GM19328 (cell line): ENCODE data around the gene USP3.

Experiments
- ATAC-seq: cut with Tn5 transposase; IDR thresholded peaks from one replicate; pipeline ENCODE4 v1.9.1; 2021; ENCODE audit warnings: mild to moderate bottlenecking, moderate library complexity; ENCODE audit not compliant: unreplicated experiment

The USP3 gene

DNA sequence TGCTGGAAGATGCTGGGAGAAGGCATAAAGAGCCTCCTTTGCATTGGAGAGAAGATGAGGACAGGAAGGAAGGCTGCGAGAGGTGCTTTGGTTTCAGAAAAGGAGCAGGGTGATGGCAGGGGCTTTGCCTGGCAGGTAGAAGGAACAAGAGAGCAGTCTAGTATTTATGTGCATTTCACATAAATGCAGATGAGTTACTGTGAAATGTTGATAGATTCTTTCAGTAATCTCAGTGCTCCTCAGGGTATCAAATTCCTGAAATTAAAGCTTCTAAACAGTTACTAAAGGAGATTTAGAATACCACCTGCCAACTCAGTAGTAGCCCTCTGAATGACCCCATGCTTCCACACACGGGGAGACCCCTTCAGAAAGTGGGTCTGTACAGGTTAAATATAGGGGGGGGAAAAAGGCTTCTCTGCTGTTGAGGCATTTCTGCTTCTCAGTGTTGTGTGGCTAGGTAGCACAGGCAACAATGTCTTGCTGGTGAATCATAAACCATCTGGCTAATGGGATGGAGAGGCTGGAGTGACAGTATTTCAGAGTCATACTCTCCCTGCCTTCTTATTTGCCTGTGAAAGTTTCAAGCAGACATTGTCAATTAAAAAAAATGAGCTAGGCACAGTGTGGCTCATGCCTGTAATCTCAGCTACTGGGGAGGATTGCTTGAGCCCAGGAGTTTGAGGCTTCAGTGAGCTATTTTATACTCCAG lies 78.5 kb downstream of the USP3 start:
- ATAC-seq, result no peak

DNA sequence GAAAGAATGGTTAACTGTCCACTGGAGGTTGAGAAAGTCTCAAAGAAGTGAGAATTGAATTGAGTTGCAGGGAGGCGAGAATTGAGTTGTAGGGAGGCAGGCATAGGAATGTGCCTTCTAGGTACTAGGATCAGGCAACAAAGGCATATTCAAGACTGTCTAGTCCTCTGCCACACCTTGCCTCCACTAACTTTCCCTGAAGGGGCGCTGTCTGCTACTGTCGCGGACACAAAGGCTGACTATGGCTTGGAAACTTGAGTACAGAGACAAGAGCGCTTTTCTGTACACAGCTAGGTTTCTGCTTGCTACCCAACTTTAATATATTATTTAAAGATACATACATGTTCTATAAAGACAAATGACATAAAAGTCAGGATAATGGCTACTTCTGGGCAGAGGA lies 82.4 kb downstream of the USP3 start:
- ATAC-seq, result no peak

DNA sequence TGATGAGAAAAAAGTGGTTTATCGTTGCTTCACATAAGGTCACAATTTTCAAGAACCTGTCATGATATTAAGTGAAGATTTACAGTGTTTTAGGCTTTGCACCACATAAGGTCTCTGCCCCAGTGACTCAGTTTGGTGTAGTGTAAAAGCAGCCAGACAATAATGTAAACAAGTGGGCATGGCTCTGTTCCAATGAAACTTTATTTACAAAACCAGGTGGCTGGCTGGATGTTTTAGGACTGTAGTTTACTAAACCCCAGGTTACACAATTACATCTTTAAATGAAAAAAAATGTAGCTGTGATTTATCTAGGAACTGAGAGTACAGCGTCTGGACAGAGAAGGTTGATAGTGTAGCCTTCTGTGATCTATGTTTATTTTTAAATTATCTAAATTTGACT lies 83.1 kb downstream of the USP3 start:
- no peak for ATAC-seq

DNA sequence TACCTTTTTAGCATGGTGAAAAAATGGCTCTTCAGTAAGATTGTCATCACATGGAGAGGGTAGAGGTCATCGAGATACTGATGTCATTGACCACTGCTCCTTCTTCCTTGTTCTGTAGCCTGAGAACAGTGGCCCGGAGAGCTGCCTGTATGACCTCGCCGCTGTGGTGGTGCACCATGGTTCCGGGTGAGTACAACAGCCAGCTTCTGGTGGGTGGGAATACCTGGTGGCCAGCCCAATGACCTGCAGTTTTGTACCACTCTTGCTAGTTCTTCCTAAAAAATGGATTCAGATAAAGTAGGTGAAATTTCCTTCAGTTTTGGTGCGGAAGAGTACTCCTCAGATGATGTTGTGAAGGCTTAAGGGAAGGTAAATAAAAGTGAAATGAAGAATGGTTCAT lies 84.4 kb downstream of the USP3 start:
- ATAC-seq, result no peak

DNA sequence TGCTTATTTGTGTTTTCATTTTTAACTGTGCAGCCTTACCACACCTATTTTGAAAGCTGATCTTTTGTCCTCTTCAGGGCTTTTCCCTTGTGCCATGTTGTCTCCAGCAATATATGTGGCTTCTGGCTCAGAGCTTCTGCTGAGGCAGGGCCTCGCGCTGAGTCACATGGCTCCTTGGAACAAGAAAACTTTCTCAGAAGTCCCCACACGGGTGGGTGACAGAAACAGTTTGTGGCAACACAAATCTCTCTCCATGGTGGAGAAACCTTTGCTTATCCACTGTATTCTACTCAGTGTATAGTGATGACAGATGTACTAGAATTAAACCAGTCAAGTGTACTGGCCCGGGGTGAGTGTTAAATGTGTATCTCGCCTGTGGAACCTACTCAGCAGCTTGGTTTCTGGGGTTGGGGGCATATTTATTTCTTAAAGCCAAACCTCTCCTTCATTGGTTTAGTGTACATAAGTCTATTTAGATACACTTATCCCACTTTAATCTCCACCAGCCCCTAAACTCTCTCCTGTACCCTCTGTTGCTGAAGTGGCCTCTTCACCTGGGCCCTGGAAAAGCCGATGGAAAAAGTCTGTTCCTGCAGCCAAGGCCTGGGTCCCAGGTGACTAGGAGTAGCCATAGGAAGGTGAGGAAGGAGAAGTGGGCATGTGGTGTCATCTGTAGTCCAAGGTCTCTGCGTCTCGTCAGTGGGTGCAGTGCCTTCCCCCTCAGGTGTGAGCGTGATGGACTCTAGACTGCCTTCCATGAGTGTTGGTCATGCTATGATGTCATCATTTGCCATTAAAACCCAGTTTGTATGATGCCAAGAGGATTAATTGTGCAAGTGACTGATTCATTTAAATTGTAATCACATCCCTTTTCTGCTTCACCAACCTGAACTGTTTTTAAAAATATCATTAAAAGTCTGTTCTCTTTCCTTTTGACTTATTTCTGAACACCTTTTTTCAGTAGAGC lies 89.6 kb downstream of the USP3 start:
- ATAC-seq, result no peak

DNA sequence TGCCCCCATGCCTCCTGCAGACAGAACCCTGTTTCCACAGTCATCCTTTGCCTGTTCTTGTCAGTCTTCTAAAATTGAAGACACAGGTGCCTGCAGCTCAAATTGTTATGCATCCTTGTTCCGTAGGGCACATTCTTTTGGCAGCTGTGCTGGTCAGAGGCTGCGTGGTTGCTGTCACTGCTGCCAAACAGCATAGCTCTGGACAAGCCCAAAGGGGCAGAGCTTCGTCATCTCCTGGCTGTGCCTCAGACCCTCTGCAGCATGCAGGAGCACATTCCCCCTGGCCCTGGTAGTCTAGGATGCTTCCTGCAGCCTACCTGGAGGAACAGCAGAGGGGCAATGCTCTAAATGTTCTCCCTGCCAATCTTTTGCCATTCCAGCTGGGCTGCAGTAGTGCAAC lies 90.7 kb downstream of the USP3 start:
- no peak for ATAC-seq

DNA sequence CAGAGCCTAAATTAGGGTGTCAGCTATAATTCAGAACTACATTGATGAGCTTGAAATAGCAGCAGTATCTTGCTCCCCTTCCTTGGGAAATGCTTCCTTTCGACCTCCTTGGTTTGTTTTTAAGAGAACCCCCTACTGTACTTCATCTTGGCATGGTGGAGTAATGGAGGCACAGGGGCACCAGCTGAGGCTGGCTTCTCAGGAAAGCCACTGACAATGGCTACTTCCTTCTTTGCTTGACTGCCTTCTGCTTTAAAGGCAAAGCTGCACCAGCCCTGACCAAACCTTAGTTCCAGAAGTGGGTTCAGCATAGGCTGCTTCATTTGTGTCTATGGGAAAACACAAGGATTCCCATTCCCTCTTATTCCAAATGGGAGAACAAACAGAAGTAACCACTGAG lies 91.3 kb downstream of the USP3 start:
- no peak for ATAC-seq

DNA sequence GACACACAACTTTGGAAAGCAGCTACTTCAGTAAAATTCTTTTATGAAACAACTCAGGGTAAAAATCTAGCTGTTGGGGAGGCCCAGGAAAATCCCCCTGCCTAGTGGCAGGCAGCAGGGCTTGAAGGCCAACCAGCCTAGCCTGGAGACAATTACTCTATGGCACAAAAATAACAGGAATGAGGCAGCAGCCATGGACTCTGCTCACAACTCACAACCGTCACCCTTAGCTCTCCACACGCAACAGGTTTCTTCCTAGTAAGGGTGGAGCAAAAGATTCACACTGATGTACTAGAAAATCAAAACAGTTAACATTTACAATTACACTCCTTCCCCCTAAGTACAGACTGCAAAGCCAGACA lies 92.3 kb downstream of the USP3 start:
- no peak for ATAC-seq

DNA sequence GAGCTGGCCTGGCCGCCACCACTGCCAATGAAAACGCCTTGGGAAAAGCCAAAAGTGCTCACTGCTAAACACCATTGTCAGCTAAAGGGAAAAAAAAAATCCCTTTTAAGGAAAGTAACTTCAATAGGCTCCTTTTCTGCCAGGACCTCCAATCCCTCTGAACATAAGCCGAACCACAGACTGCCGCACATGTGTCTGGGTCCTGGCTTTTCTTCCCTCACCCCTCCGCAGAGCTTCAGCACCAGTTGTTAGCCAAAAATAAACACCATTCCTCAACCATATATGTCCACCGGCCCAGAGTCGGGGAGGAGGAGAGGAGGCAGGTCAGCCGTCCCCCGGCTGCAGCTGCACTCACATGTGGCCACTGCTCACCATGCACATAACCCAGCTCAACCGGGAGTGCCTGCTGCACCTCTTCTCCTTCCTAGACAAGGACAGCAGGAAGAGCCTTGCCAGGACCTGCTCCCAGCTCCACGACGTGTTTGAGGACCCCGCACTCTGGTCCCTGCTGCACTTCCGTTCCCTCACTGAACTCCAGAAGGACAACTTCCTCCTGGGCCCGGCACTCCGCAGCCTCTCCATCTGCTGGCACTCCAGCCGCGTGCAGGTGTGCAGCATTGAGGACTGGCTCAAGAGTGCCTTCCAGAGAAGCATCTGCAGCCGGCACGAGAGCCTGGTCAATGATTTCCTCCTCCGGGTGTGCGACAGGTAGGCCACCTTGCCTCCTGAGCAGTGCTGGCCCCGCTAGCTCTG lies 92.8 kb downstream of the USP3 start, which contains the start of gene FBXL22:
TSS of gene FBXL22 (plus strand) at position 350 of the 753 bp plus-strand sequence. CDS start at position 356, 6 bp downstream.
- no peak for ATAC-seq

DNA sequence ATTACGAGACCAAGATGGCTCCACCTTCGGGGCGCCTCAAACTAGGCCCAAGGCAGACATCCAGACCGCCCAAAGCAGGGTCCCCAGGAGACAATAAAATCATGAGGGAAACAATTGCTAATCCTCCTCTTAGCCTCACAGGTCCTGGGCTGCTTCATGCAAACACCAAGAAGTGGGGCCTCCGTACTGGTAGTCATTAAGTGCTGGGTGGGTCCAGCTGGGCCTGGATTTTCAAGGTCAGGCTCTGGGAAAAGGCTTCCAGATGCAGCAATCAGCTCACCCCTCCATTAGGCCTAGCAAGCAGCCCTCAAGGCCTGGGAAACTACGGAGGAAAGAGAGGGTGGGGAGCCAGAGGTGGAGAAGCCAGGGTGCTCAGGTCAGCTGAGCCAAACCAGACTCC lies 93.4 kb downstream of the USP3 start:
- ATAC-seq, result no peak

DNA sequence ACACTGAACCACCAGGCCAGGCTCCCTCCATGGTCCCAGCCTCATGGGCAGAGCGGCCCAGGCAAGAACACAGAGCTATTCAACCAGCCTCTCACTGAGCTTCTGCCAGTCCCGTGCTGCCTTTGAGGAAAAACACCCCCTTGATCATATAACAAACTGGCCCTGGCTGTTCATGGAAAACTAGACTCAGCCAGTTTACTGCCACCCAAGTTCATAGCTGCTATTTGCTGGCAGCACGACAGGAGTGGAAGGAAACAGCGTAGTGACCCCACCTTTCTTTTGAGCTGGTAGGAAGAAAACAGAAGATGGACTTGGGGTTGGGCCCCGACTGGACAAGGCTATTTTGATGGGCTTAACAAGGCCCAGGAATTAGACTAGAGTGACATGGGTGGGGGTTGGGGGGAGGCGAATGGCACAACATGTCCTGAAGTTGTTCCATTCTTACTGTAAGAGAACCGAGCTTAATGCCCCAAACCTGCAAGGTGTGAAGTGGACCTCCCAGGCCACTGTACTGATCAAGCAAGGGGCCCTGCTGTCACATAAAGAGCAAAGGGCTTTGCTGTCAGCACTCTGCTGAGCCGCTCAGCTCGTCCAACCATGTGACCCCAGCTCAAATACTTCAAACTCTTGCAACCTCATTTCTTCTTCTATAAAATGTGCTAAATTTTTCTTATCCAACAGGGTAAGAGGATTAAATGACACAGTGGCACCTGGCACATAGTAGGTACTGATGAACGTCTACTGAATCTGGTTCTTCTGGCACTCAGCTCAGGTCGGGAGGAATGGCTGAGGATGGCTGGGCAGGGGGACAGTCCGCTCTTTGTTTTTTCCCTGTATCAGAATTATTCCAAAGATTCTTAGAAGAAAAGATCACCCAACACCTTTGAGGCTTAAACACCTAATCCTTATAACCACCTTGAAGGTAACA lies 94.3 kb downstream of the USP3 start:
- no peak for ATAC-seq

DNA sequence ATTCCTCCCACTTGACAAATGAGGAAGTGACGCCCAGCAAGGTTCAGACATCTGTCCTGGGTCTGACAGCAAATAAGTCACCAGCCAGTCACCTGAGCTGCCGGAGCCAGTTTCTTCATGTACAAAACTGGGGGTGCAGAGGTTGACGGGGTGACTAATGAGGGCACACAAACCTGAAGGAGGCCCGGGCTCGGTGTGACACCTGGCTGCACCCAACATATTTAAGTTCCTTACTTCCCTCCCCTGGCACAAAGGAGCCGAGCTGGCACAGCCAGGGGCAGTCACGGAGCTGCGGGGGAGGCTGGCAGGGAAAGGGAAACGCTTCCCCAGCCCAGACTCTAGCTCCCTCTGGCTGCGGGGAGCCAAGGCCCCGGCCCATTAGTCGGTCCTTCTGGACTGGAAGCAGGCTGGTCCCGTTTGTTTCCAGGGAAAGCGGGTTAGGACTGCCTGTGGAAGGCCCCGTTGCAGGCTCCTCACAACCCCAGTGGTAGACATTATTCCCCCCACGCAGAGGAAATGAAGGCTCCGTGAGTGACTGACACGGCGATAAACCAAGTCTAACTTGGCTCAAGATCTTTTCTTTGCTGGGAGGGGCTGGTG lies 95.1 kb downstream of the USP3 start:
- no peak for ATAC-seq

DNA sequence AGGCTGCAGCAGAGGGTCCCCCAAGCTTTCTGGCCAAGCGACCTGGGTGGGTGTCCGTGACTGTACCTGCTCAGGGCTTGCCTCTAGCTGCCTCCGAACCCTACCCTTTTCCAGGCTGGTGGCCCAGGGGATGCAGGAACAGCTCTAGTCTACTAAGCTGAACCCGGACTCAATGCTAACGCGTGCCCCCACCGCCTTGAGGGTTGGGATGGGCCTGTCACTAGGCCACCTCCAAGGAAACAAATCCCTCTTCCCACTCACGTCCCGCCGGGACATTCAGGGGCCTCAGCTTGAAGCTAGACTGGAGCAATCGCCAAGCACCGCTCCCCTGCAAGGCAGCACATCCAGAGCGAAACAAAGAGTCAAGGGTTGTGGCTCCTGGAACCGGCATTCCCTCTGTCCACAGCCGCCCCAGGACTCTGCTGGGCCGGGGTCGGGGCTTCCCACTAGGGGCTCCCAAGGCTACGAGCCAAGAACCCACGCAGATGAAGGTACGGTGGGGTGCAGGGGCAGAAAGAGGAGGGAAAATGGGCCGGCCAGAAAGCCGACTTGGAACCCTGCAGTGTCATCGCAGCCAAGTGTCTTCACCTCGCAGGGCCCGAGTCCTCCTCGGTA lies 95.7 kb downstream of the USP3 start:
- ATAC-seq, result no peak

DNA sequence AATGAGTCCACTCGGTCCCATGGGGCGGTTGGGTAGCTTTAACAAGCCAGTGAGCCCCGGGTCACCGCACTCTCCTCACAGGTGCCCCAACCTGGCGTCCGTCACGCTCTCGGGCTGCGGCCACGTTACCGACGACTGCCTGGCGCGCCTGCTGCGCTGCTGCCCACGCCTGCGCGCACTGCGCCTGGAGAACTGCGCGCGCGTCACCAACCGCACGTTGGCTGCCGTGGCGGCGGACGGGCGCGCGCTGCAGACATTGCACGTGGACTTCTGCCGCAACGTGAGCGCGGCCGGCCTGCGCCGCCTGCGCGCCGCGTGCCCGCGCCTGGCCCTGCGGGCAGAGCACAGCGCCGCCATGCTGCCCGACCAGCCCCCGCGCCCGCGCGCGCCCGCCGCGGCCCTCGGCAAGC lies 96.2 kb downstream of the USP3 start:
- ATAC-seq, result peak; percentile 66

DNA sequence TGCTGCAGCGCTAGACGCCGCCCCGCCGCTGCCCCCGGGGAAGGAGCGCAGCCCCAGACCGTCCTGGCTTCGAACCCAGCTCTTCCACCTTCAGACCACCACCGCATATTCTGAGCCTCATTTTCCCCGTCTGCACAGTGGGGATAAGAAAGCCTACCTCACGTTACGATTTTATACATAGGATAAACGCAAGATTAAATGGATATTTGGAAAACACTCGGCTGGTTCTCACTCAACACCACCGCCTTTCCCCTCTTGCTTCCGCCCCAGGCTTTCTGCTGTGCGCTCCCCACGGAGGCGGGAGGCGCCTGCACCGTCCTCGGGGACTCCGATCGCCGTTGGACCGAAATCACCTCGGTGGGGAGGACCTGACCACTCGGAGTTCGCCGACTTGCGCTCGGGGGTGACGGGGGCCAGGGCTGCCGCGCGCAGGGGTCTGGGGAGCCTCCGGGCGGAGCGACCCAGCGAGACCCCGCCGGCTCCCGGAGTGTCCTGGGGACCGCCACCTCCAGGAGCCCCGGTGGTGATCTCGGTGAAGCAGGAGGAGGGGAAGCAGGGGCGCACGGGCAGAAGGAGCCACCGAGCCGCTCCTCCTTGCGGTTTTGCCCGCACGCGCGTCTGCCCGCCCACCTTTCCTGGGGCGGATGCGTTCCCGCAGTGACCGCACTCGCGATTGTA lies 96.8 kb downstream of the USP3 start:
- peak; percentile 6 for ATAC-seq

DNA sequence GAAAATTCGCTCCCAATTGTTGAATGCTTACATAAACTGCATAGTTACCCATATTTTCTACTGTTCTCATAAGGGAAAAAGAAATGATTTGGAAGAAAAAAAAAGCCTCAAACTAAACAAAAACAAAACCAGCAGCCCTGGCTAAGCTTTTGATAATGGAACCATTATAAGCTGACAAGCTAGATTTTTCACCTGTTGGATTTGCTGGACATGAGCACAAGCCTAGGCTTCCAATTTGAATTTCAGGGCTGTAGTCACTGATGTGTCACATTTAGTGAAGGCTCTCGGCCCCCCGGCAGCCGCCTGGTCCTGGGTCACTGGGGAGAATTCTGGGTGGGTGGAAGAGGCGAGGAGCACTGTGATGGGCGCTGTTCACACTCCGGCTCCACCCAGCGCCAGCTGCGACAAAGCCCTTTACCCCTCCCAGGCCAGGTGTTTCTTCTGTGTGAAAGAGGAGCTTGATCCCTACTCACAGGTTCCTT lies 97.4 kb downstream of the USP3 start:
- no peak for ATAC-seq

DNA sequence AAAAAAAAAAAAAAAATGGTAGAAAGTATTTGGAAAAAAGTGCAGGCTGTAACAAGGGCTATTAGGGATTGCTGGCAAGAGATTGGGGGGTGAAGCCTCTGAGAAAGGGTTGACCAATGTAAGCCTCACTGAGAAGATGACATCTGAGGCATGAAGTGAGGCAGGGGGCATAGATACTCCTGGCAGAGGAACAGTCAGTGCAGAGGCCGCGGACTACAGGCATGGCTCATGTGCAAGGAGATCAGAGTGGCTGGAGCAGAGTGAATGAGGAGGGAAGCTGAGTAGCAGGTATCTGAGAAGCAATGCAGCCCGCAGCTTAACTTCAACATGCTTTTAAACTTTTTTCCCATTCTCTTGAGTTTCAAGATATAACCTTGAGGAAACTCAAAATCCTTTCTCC lies 98.2 kb downstream of the USP3 start:
- no peak for ATAC-seq

DNA sequence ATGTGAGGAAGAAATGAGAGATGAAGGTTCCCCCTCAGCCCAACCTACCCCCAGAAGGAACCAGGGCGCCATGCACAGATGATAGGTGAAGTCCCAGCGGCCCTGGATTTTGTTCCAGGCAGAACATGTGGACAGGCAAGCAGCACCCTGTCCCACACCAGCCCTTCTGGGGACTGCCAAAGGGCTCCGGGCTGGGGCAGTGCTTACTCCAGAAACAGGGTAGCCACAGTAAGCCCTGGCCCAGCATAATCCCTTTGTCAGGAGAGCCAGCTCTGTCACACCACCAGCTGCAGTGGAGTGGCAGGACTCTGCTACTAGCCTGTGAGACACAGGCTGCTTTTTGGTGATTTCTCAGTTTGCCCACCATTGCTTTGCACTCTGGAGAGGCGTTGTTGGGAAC lies 99.1 kb downstream of the USP3 start:
- no peak for ATAC-seq

DNA sequence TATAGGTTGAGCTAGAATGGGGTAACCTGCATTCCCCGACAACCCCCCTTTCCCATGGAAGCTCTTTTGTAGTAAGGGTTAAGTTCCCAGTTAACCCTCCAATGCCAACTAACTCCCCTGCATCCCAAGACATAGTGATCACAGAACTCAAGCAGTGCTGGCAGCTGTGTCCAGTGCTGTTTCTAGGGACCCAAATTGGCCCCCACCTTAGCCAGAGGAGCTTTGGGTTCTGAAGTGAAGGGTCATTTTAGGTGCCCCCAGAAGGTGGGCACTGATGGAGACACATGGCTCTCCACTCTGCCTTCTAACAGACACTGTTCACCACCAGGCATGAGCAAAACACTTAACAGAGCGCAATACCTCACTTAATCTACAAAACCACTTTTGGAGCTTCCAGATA lies 99.9 kb downstream of the USP3 start:
- no peak for ATAC-seq
